ENCODE data around the gene GREB1L.
A peak's percentile ranks its signal among the peaks of the same experiment; 100 is the strongest.

GREB1L gene

GRCh38 chr18:21443776-21444464 lies 201.9 kb downstream of the GREB1L start:
- Histone ChIP-seq H3K4me3 (replicated peaks; ENCODE audit: insufficient read depth, low read length) (no peak overlapping the region), H3K27ac (replicated peaks) (no peak overlapping the region), H3K27me3 (ENCODE audit: insufficient read depth, poor library complexity, severe bottlenecking) (peaks cover 15% of the 10 kb centered on the region)
- TF ChIP-seq SPI1 (IDR thresholded peaks at IDR 0.05; ENCODE audit: borderline replicate concordance, low read depth) (no peak), CTCF (IDR thresholded peaks at IDR 0.05; ENCODE audit: insufficient read depth, low read length) (no peak), GABPA (IDR thresholded peaks at IDR 0.05; ENCODE audit: low read depth) (no peak), REST (IDR thresholded peaks at IDR 0.05; ENCODE audit: insufficient replicate concordance, low read depth) (no peak), POLR2AphosphoS5 (IDR thresholded peaks at IDR 0.05; ENCODE audit: low read depth) (no peak)
- DNase-seq (ENCODE audit: low read depth in 1 of 2, low spot score in 1 of 2), result no peak

- DNase-seq (ENCODE audit: low read depth in 1 of 2, low spot score in 1 of 2), result peak in 1 of 2 experiments; percentile 48
- Histone ChIP-seq H3K27me3 (ENCODE audit: insufficient read depth, poor library complexity, severe bottlenecking) (peaks cover 20% of the 10 kb centered on the region), H3K27ac (replicated peaks) (no peak overlapping the region), H3K4me3 (replicated peaks; ENCODE audit: insufficient read depth, low read length) (no peak overlapping the region)
- no peak for TF ChIP-seq GABPA (IDR thresholded peaks at IDR 0.05; ENCODE audit: low read depth)
- no peak for TF ChIP-seq POLR2AphosphoS5 (IDR thresholded peaks at IDR 0.05; ENCODE audit: low read depth)
- no peak for TF ChIP-seq REST (IDR thresholded peaks at IDR 0.05; ENCODE audit: insufficient replicate concordance, low read depth)
- peak; percentile 71 for TF ChIP-seq CTCF (IDR thresholded peaks at IDR 0.05; ENCODE audit: insufficient read depth, low read length)
Observed at GRCh38 chr18:21444465-21445212, 202.6 kb downstream of the GREB1L start.

- peaks cover 18% of the 10 kb centered on the region for H3K27me3 ChIP-seq (ENCODE audit: insufficient read depth, poor library complexity, severe bottlenecking)
- no peak overlapping the region for H3K27ac ChIP-seq (replicated peaks)
- no peak for DNase-seq (ENCODE audit: low read depth in 1 of 2, low spot score in 1 of 2)
- H3K4me3 ChIP-seq (replicated peaks; ENCODE audit: insufficient read depth, low read length), result no peak overlapping the region
- TF ChIP-seq GABPA (IDR thresholded peaks at IDR 0.05; ENCODE audit: low read depth) (no peak), REST (IDR thresholded peaks at IDR 0.05; ENCODE audit: insufficient replicate concordance, low read depth) (no peak)
Observed at GRCh38 chr18:21448299-21448698, 206.3 kb downstream of the GREB1L start.

Data from HL-60 (cell line).